Brain microvascular endothelial cell (primary cell): Measurements from ENCODE around the gene CTBP1.

ENCODE experiments used
- DNase-seq: peaks from one replicate; pipeline ENCODE4 v3.0.0-alpha.2; 2020
- H3K27ac ChIP-seq: fragments of 250-450 bp; sonication (Bioruptor Pico); 2 replicates; pipeline ENCODE4 v1.5.1; 2020; ENCODE audit warnings: mild to moderate bottlenecking, moderate library complexity
- H3K27me3 ChIP-seq: fragments of 250-450 bp; sonication (Bioruptor Pico); replicated peaks from 2 replicates; pipeline ENCODE4 v1.5.1; 2020; ENCODE audit warnings: mild to moderate bottlenecking
- H3K36me3 ChIP-seq: fragments of 250-450 bp; sonication (Bioruptor Pico); replicated peaks from 2 replicates; pipeline ENCODE4 v1.5.1; 2020; ENCODE audit warnings: mild to moderate bottlenecking
- H3K4me3 ChIP-seq: 2 replicates; pipeline ENCODE4 v1.5.1; 2011; ENCODE audit warnings: low read depth, mild to moderate bottlenecking, control low read depth, low read length, moderate library complexity
- CTCF ChIP-seq: IDR thresholded peaks from 2 replicates; pipeline ENCODE4 v1.5.1; 2011; ENCODE audit warnings: low read depth, mild to moderate bottlenecking, moderate library complexity, low read length, control low read depth, inconsistent platforms; ENCODE audit errors: missing control alignments
- in situ Hi-C: cut with HindIII; loops from 2 replicates; pipeline ENCODE4 v1.10.0; 2017; ENCODE audit warnings: low sequenced_read_pairs, low pct_ligation_motif_present

CTBP1 gene

GRCh38 chr4:1222938-1223690, 25.8 kb downstream of the CTBP1 start:
- in situ Hi-C loops, result no loop called here
- Histone ChIP-seq H3K27ac (no peak overlapping the region), H3K4me3 (no peak overlapping the region), H3K36me3 (peaks cover 45% of the 10 kb centered on the region), H3K27me3 (no peaks in the 10 kb centered on the region)
- TF ChIP-seq CTCF, result no peak
- DNase-seq, result no peak

GRCh38 chr4:1222036-1222789, 26.7 kb downstream of the CTBP1 start:
- H3K4me3 ChIP-seq, result no peak overlapping the region
- peaks cover 44% of the 10 kb centered on the region for H3K36me3 ChIP-seq
- in situ Hi-C loops, result no loop called here
- DNase-seq, result no peak
- no peak for TF ChIP-seq CTCF
- no peaks in the 10 kb centered on the region for H3K27me3 ChIP-seq
- H3K27ac ChIP-seq, result no peak overlapping the region

GRCh38 chr4:1221155-1221870, 27.6 kb downstream of the CTBP1 start:
- Histone ChIP-seq H3K4me3 (no peak overlapping the region), H3K27ac (no peak overlapping the region), H3K27me3 (no peaks in the 10 kb centered on the region), H3K36me3 (peaks cover 50% of the 10 kb centered on the region)
- in situ Hi-C loops, result no loop called here
- DNase-seq, result no peak
- TF ChIP-seq CTCF, result no peak

- Histone ChIP-seq H3K27ac (no peak overlapping the region), H3K4me3 (no peak overlapping the region), H3K36me3 (peaks cover 52% of the 10 kb centered on the region), H3K27me3 (no peaks in the 10 kb centered on the region)
- no peak for DNase-seq
- in situ Hi-C loops, result no loop called here
- no peak for TF ChIP-seq CTCF
Observed at GRCh38 chr4:1220566-1220965, 28.4 kb downstream of the CTBP1 start.

- H3K27ac ChIP-seq, result no peak overlapping the region
- no peak overlapping the region for H3K4me3 ChIP-seq
- no peaks in the 10 kb centered on the region for H3K27me3 ChIP-seq
- peaks cover 50% of the 10 kb centered on the region for H3K36me3 ChIP-seq
- TF ChIP-seq CTCF, result no peak
- in situ Hi-C loops, result no loop called here
- no peak for DNase-seq
Observed at GRCh38 chr4:1219566-1219950, 29.4 kb downstream of the CTBP1 start.
